ENCODE data around the gene GPR150.
"Not testable (repeated sequence)": the region's sequence is repeated elsewhere in the genome, so short reads cannot be mapped to it uniquely, and the experiment has no call there.

GPR150 gene

GRCh38 chr5:95643152-95643551, 23.3 kb downstream of the GPR150 start:
- Histone ChIP-seq H3K9me3 (ENCODE audit: insufficient read depth, low read depth, low read length) (no peaks in the 10 kb centered on the region), H3K36me3 (ENCODE audit: insufficient read depth, low read depth, low read length) (no peaks in the 10 kb centered on the region), H3K27me3 (ENCODE audit: insufficient read depth, low read length) (no peaks in the 10 kb centered on the region), H3K4me1 (ENCODE audit: insufficient read depth, low read length) (no peaks in the 10 kb centered on the region), H3K27ac (ENCODE audit: low read length) (no peak overlapping the region), H3K9ac (ENCODE audit: low read depth, low read length) (no peak overlapping the region), H3K4me3 (ENCODE audit: low read length) (no peak overlapping the region)

DNA sequence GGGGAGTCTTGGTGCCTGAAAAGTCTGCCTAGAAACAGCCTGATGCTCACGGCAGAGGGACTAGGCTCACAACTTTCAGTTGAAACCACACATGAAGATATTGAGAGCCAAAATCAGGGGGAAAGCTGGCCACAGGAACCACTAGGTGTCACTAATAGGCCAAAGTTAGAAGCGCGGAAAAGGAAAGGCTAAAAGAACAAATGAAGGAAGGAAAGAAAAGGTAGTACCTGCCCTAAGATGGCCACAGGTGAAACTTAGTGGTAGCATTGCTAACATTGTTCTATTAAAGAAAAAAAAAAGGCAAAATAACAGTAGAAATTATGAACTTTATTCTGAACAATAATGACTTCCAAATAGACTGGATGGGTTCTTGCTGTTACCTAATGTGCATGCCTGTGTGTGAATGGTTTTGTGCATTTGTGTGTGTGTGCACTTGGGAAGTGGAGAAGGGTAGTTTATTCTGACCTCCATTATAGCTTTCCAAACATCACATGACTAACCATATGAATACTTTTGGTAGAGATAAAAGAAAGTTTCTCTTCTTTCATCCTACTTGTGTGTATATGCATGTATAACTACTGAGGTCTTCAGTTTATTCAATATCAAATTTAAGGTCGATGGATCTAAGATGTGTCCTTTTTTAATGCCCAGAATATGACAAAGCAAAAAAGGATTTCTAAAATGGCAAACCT, 24.6 kb downstream of the GPR150 start:
- Histone ChIP-seq H3K27ac (ENCODE audit: low read length) (no peak overlapping the region), H3K27me3 (ENCODE audit: insufficient read depth, low read length) (no peaks in the 10 kb centered on the region), H3K36me3 (ENCODE audit: insufficient read depth, low read depth, low read length) (no peaks in the 10 kb centered on the region), H3K9ac (ENCODE audit: low read depth, low read length) (no peak overlapping the region), H3K4me3 (ENCODE audit: low read length) (no peak overlapping the region), H3K4me1 (ENCODE audit: insufficient read depth, low read length) (no peaks in the 10 kb centered on the region), H3K9me3 (ENCODE audit: insufficient read depth, low read depth, low read length) (no peaks in the 10 kb centered on the region)

- not testable (repeated sequence) for H3K9ac ChIP-seq (ENCODE audit: low read depth, low read length); H3K27me3 ChIP-seq (ENCODE audit: insufficient read depth, low read length); H3K27ac ChIP-seq (ENCODE audit: low read length); H3K4me1 ChIP-seq (ENCODE audit: insufficient read depth, low read length); H3K36me3 ChIP-seq (ENCODE audit: insufficient read depth, low read depth, low read length); H3K9me3 ChIP-seq (ENCODE audit: insufficient read depth, low read depth, low read length)
- H3K4me3 ChIP-seq (ENCODE audit: low read length): peak overlapping the region; percentile 78; the same call in 1 of the 2 replicates
These were observed 26.3 kb downstream of the GPR150 start for GRCh38 chr5:95646226-95646568.

DNA sequence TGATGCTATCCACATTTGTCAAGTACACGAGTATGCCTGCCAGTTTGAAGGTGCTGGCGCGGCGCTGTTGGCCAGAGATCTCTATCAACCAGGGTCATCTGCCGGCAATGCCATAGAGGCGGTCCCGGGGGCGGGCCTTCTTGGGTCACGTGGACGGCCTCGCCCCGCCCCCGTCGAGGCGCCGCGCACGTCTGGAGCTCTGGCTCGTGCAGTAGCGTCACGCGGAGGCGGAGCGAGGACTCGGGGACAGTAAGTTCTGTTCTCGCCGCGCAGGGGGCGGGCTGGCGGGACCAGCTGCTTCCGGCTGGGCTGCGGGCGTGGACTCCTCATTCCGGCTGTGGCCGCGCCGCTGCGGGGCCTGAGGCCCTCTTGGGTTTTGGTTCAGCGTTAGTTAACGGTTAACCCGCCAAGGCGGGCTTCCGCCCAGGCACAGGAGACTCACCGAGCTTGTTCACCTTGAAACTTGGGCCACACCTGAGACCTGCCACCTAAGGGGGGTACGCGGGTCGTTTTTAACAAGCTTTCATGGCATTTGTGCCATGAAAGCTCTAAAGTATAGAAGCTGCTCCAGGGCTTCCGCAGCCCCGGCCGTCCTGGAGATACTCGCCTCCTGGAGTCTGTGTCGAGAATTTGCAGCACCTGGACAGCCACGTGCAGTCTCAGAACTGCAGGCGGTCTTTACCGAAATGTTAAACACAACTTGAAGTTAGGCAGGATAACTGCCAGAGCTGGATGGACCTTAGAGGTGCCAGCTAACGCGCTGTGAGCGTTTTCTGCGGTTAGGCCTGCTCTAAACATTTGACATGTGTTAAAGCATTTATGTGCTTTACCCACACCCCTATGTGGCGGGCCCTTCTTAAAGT, 26.9 kb downstream of the GPR150 start, which contains the start of gene RFESD:
Gene RFESD, plus strand, starts transcription at position 209 of the 863 bp plus-strand sequence. CDS start 5,495 bp downstream, outside the sequence.
- Histone ChIP-seq H3K4me1 (ENCODE audit: insufficient read depth, low read length) (no peaks in the 10 kb centered on the region), H3K9me3 (ENCODE audit: insufficient read depth, low read depth, low read length) (no peaks in the 10 kb centered on the region), H3K9ac (ENCODE audit: low read depth, low read length) (peak within 1 kb of the TSS; percentile 81), H3K4me3 (ENCODE audit: low read length) (peak within 1 kb of the TSS; percentile 78), H3K27me3 (ENCODE audit: insufficient read depth, low read length) (no peaks in the 10 kb centered on the region), H3K27ac (ENCODE audit: low read length) (peak within 1 kb of the TSS; percentile 53), H3K36me3 (ENCODE audit: insufficient read depth, low read depth, low read length) (no peaks in the 10 kb centered on the region)

DNA sequence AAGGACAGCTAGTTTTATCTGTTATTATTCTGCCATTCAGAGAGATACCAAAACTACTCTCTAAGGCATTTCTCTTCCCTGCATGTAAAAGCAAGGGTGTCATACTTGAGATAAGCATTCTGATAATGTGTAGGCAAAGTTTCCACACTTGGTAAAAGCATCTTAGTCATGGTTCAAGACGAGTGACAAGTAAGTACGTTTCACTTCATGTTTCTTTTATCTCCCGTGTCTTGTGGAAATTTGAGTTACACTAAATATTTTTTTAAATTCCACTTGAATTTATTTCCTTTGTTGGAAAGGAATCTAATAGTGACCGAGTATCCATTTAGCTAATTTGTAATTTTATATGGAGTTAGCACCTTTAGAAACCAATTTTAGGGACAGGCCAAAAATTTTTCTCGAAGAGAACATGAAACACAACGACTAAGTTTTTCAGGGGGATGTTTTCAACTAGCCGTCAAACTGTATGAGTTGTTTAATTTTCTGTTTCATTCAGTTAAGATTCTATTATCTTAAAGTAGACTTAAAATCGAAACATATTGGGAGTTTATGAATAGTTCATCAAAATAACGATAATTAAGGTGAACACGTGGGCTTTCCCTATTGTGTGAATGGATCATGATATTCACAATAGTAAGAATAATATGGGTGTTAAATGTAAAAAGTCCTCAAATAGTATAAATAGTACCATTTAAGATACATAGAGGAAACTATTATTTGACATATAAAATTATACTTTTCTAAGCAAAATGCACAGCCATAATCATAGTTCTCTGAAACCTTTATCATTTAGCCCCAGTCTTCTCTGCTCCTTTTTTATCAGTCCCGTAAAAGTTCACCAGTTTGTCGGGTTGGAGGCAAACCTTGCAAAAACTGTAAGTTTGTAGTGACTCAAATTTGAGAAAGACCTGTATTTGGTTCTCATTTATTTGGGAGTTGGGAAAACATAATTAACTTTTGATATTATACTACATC, 28.3 kb downstream of the GPR150 start:
- Histone ChIP-seq H3K4me1 (ENCODE audit: insufficient read depth, low read length) (no peaks in the 10 kb centered on the region), H3K9ac (ENCODE audit: low read depth, low read length) (no peak overlapping the region), H3K4me3 (ENCODE audit: low read length) (no peak overlapping the region), H3K9me3 (ENCODE audit: insufficient read depth, low read depth, low read length) (no peaks in the 10 kb centered on the region), H3K36me3 (ENCODE audit: insufficient read depth, low read depth, low read length) (no peaks in the 10 kb centered on the region), H3K27ac (ENCODE audit: low read length) (no peak overlapping the region), H3K27me3 (ENCODE audit: insufficient read depth, low read length) (no peaks in the 10 kb centered on the region)

GRCh38 chr5:95649274-95649673, 29.4 kb downstream of the GPR150 start:
- H3K4me1 ChIP-seq (ENCODE audit: insufficient read depth, low read length): no peaks in the 10 kb centered on the region

DNA sequence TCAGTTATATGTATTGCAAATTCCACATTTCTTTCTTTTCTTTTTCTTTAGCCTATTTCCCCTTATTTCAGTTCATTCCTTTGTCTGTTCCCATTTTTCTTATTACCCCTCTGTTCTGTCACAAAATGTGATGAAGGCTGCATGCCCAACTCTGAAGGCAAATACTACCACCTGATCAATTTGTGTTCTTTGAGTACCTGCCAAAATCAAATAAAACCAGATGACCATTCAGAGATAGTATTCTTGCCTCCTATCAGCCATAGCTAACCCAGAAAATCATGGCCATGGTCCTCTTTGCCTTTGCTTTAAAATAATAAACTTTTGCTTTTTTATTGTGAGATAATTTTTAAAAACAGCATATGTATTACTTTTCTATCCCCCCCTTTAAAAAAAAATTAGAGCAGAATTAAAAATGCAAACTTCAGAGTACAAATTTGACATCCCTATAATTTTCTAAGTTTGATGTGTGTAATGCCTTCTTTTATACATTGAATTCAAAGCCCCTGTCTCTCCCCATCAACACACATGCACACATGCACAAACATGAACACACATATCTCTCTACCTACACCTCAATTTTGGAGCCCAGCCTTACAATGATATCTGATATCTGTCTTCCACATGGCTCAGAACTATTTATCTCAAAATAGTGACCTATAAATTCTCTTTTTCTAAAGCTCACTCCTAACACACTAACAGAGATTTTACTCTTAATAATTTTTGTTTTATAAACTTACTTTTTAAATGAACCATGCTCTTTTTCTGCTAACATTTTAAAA, 30.1 kb downstream of the GPR150 start:
- Histone ChIP-seq H3K27me3 (ENCODE audit: insufficient read depth, low read length) (no peaks in the 10 kb centered on the region), H3K4me1 (ENCODE audit: insufficient read depth, low read length) (no peaks in the 10 kb centered on the region), H3K9ac (ENCODE audit: low read depth, low read length) (no peak overlapping the region), H3K36me3 (ENCODE audit: insufficient read depth, low read depth, low read length) (no peaks in the 10 kb centered on the region), H3K9me3 (ENCODE audit: insufficient read depth, low read depth, low read length) (no peaks in the 10 kb centered on the region), H3K4me3 (ENCODE audit: low read length) (no peak overlapping the region), H3K27ac (ENCODE audit: low read length) (no peak overlapping the region)

More at GRCh38 chr5:95649274-95649673, 29.4 kb downstream of the GPR150 start:
- Histone ChIP-seq H3K36me3 (ENCODE audit: insufficient read depth, low read depth, low read length) (no peaks in the 10 kb centered on the region), H3K27me3 (ENCODE audit: insufficient read depth, low read length) (no peaks in the 10 kb centered on the region), H3K9ac (ENCODE audit: low read depth, low read length) (no peak overlapping the region), H3K27ac (ENCODE audit: low read length) (no peak overlapping the region), H3K9me3 (ENCODE audit: insufficient read depth, low read depth, low read length) (no peaks in the 10 kb centered on the region), H3K4me3 (ENCODE audit: low read length) (no peak overlapping the region)

DNA sequence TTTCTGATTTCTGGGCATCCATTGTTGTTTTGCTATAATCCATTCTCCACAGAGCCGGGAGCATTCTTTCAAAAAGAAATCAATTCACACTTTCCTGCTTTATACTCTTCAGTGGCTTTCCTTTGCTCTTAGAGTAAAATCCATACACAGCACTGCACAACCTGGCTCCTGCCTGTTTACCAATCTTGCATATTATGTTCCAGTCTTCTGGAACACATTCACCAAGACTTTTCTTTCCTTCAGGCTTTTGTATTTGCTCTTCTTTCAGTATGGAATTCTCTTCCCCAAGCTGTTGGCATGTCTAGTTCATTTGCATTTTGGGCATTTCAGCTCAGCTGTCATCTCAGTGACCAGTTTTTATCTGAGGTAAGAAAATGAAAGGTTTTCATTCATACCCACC, 33.0 kb downstream of the GPR150 start:
- H3K27ac ChIP-seq (ENCODE audit: low read length): no peak overlapping the region
- H3K36me3 ChIP-seq (ENCODE audit: insufficient read depth, low read depth, low read length): no peaks in the 10 kb centered on the region

DNA sequence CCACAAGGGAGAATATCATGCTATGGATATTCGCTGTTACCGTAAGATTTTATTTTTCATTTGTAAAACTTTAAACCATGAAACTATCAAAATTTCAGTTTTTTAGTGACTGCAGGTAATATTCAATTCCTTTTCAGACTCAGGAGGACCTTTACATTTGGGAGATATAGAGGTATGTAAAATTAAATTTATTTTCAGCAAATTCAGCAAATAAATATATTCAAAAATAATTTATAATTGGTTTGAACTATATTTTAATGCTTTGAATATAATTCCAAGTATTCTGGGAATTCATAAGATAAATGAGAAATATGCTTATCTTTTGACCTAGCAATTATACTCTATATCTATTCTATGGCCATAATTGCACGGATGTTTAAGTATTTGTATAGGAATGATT, 34.3 kb downstream of the GPR150 start:
- no peak overlapping the region for H3K9ac ChIP-seq (ENCODE audit: low read depth, low read length)
- H3K27me3 ChIP-seq (ENCODE audit: insufficient read depth, low read length): no peaks in the 10 kb centered on the region
- H3K27ac ChIP-seq (ENCODE audit: low read length): no peak overlapping the region
- no peaks in the 10 kb centered on the region for H3K4me1 ChIP-seq (ENCODE audit: insufficient read depth, low read length)
- no peaks in the 10 kb centered on the region for H3K36me3 ChIP-seq (ENCODE audit: insufficient read depth, low read depth, low read length)
- no peak overlapping the region for H3K4me3 ChIP-seq (ENCODE audit: low read length)
- H3K9me3 ChIP-seq (ENCODE audit: insufficient read depth, low read depth, low read length): no peaks in the 10 kb centered on the region

More for the DNA sequence above, 33.0 kb downstream of the GPR150 start:
- Histone ChIP-seq H3K9me3 (ENCODE audit: insufficient read depth, low read depth, low read length) (no peaks in the 10 kb centered on the region), H3K4me3 (ENCODE audit: low read length) (no peak overlapping the region), H3K27me3 (ENCODE audit: insufficient read depth, low read length) (no peaks in the 10 kb centered on the region), H3K9ac (ENCODE audit: low read depth, low read length) (no peak overlapping the region), H3K4me1 (ENCODE audit: insufficient read depth, low read length) (no peaks in the 10 kb centered on the region)

- no peaks in the 10 kb centered on the region for H3K36me3 ChIP-seq (ENCODE audit: insufficient read depth, low read depth, low read length)
- no peak overlapping the region for H3K4me3 ChIP-seq (ENCODE audit: low read length)
- no peak overlapping the region for H3K9ac ChIP-seq (ENCODE audit: low read depth, low read length)
- H3K27ac ChIP-seq (ENCODE audit: low read length): no peak overlapping the region
- no peaks in the 10 kb centered on the region for H3K4me1 ChIP-seq (ENCODE audit: insufficient read depth, low read length)
- H3K9me3 ChIP-seq (ENCODE audit: insufficient read depth, low read depth, low read length): no peaks in the 10 kb centered on the region
- H3K27me3 ChIP-seq (ENCODE audit: insufficient read depth, low read length): no peaks in the 10 kb centered on the region
These were observed 35.7 kb downstream of the GPR150 start for GRCh38 chr5:95655575-95655974.

- Histone ChIP-seq H3K4me3 (ENCODE audit: low read length) (no peak overlapping the region), H3K9me3 (ENCODE audit: insufficient read depth, low read depth, low read length) (no peaks in the 10 kb centered on the region), H3K4me1 (ENCODE audit: insufficient read depth, low read length) (no peaks in the 10 kb centered on the region), H3K27ac (ENCODE audit: low read length) (no peak overlapping the region), H3K9ac (ENCODE audit: low read depth, low read length) (no peak overlapping the region), H3K27me3 (ENCODE audit: insufficient read depth, low read length) (no peaks in the 10 kb centered on the region), H3K36me3 (ENCODE audit: insufficient read depth, low read depth, low read length) (no peaks in the 10 kb centered on the region)
These were observed 40.2 kb downstream of the GPR150 start for GRCh38 chr5:95660060-95660459.
